GM12892 (cell line): ENCODE data around the gene ABCC1.
"Not testable (repeated sequence)": the region's sequence is repeated elsewhere in the genome, so short reads cannot be mapped to it uniquely, and the experiment has no call there.

Experiments
- POLR2A ChIP-seq: IDR thresholded peaks from 2 replicates; pipeline ENCODE4 v1.6.1; 2011; ENCODE audit warnings: low read depth, low read length, control low read depth
- POLR2AphosphoS5 ChIP-seq: IDR thresholded peaks from 2 replicates; pipeline ENCODE4 v1.6.1; 2011; ENCODE audit warnings: low read depth, low read length, control low read depth

DNA sequence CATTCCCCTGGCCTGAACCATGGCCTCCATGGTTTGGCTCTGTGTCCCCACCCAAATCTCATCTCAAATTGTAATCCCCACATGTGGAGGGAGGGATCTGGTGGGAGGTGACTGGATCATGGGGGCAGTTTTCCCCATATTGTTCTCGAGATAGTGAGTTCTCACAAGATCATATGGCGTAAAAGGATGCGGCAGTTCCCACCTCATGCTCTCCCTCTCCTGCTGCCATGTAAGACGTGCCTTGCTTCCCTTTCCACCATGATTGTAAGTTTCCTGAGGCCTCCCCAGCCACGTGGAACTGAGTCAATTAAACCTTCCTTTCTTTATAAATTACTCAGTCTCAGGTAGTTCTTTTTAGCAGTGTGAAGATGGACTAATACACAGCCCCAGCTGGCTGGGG lies 212.4 kb downstream of the ABCC1 start:
- TF ChIP-seq POLR2AphosphoS5, POLR2A: not testable (repeated sequence)
